Vagina (tissue), 2 donors: ENCODE results near the gene SGIP1.

Experiments
- CTCF ChIP-seq, 3 experiments: fragments of 450-650 bp in 2 of 3; fragments of 200-600 bp in 1 of 3; sonication (generic) in 1 of 3; IDR thresholded peaks; one replicate each; pipeline ENCODE4 v1.5.1; 2017 to 2019; ENCODE audit warnings: antibody characterized with exemption in 3 of 3, mild to moderate bottlenecking in 2 of 3, moderate library complexity in 2 of 3
- POLR2A ChIP-seq, 2 donors: fragments of 450-650 bp; IDR thresholded peaks; one replicate each; pipeline ENCODE4 v1.6.1; 2017; ENCODE audit warnings: antibody characterized with exemption in 2 of 2, mild to moderate bottlenecking in 2 of 2, moderate library complexity in 2 of 2
- POLR2AphosphoS5 ChIP-seq, 2 donors: sonication (generic); formaldehyde crosslinking; IDR thresholded peaks; one replicate each; pipeline ENCODE4 v1.9.0; 2017; ENCODE audit warnings: antibody characterized with exemption in 2 of 2, mild to moderate bottlenecking in 2 of 2, low read depth in 1 of 2; ENCODE audit not compliant: insufficient read depth in 1 of 2

- TF ChIP-seq CTCF (IDR thresholded peaks at IDR 0.05), result no peak
- no peak for TF ChIP-seq POLR2A (IDR thresholded peaks at IDR 0.05)
- no peak for TF ChIP-seq POLR2AphosphoS5 (IDR thresholded peaks at IDR 0.05; ENCODE audit: insufficient read depth in 1 of 2, low read depth in 1 of 2)
These were observed 64.7 kb downstream of the SGIP1 start for GRCh38 chr1:66598670-66599069.
